ENCODE measurements around the gene HPN. TPM values are rescaled to one million over a fixed set of nuclear protein-coding genes. Genes with fewer than 3 reads are reported as not detected.

Gene HPN
- total RNA-seq, 4 donors from 2014 or later, result 1.3 to 3.5 (median 1.8) TPM; not detected in 1

DNA sequence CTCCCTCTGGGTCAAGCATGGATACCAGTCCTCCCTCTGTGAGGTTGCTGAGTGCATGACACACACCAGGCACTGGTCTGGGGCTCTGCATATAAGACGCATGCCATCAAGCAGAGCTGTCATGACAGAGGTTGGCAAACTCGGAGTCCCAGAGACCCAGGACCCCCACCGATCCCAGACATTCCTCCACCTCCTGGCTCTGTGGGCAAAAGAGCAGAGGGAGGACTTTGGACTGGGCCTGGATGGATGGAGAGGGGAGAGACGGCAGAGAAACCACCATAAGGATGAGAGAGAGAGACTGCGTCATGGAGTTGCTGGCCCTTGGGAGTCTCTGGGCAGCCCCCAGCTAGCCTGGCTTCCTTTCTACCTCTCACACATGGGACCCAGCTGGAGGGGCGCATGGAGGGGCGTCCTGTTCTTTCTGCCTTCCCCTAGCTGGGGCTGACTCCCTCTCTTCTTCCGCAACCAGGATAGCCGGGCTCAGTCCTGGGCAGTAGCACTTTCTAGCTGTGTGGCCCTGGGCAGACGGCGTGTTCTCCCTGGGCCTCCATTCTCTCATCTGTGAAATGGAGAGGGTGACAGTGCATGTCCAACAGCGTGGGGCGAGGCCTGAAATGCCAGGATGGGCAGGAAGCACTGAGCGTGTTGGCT lies 1.6 kb downstream of the HPN start:
- no peak for DNase-seq (ENCODE audit: low spot score in 2 of 2)
- Histone ChIP-seq H3K27ac (peak overlapping the region in 1 of 4 donors; percentile 83), H3K9me3 (no peaks in the 10 kb centered on the region), H3K4me1 (peaks cover 3 to 54% (median 31%) of the 10 kb centered on the region in 4 donors), H3K4me3 (no peak overlapping the region), H3K36me3 (no peaks in the 10 kb centered on the region), H3K27me3 (no peaks in the 10 kb centered on the region)
- 79 to 88% methylated on average over 11 to 14 of the region's 14 CpGs for WGBS, 2 donors
- TF ChIP-seq, protein P1, sequence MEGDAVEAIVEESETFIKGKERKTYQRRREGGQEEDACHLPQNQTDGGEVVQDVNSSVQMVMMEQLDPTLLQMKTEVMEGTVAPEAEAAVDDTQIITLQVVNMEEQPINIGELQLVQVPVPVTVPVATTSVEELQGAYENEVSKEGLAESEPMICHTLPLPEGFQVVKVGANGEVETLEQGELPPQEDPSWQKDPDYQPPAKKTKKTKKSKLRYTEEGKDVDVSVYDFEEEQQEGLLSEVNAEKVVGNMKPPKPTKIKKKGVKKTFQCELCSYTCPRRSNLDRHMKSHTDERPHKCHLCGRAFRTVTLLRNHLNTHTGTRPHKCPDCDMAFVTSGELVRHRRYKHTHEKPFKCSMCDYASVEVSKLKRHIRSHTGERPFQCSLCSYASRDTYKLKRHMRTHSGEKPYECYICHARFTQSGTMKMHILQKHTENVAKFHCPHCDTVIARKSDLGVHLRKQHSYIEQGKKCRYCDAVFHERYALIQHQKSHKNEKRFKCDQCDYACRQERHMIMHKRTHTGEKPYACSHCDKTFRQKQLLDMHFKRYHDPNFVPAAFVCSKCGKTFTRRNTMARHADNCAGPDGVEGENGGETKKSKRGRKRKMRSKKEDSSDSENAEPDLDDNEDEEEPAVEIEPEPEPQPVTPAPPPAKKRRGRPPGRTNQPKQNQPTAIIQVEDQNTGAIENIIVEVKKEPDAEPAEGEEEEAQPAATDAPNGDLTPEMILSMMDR (IDR thresholded peaks at IDR 0.05), result no peak
- TF ChIP-seq POLR2A (IDR thresholded peaks at IDR 0.05) (no peak), EP300 (IDR thresholded peaks at IDR 0.05) (no peak)

DNA sequence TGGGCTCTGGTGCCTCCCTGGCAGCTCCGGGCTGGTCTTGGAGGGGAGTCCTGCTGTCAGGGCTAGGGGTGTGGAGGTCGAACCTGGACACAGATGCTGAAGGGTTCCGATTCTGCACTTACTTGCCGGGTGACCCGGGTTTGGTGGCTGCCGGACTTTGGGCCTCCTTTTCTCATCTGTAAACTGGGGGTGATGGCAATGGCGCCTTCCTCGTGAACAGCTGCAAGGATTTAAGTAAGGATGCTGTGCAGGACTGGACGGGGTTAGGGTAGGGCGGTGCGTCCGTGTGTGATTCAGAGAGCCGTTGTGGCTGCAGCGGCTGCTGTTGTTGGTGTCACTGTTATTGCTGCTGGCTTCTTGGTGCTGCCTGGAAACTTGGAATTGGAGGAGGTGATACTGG lies 2.4 kb downstream of the HPN start:
- no peaks in the 10 kb centered on the region for H3K9me3 ChIP-seq
- no peak for DNase-seq (ENCODE audit: low spot score in 2 of 2)
- no peaks in the 10 kb centered on the region for H3K36me3 ChIP-seq
- H3K27me3 ChIP-seq, result no peaks in the 10 kb centered on the region
- TF ChIP-seq, protein P1 (IDR thresholded peaks at IDR 0.05), result no peak
- TF ChIP-seq EP300 (IDR thresholded peaks at IDR 0.05), result no peak
- TF ChIP-seq POLR2A (IDR thresholded peaks at IDR 0.05), result no peak
- 77 to 78% methylated on average over 14 of the region's 14 CpGs for WGBS, 2 donors
- peaks cover 3 to 51% (median 30%) of the 10 kb centered on the region in 4 donors for H3K4me1 ChIP-seq
- H3K4me3 ChIP-seq, result no peak overlapping the region
- no peak overlapping the region for H3K27ac ChIP-seq

DNA sequence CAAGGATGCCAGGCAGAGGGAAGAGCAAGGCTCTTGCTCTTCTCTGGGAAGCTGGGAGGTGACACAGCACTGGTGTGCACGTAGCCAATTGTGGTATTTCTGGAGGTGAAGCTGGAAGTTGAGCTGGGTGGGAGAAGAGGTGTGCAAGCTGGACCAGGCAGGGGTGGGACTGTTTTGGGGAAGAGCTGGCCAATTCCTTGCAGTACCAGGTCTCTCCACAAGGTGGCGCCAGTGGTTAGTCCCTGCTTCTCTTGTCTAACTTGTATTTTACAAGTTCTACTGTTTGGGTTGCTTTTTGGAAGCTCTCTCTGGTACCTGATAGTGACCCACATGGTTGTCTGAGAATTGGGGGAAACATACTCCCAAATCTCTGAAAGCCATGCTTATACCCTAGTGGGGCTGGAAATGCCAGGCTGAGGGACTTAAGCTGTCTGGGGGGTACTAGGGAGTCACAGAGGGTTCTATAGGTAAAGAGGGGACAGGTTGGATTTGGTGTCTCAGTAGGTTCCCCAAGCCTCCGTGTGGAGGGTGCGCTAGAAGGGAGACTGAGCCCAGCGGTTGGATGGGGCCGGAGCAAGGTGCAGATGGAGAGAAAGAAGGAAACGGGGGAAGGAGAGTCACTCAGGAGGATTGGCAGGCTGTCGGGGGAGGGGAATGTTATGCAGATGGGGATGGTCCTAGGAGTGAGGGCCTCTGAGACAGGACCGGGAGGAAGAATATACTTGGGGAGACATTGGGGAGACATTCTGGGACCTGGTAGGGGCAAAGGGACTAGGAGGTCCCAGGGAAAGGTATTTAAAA lies 3.0 kb downstream of the HPN start:
- WGBS, 2 donors, result 61 to 65% methylated on average over 9 of the region's 9 CpGs
- no peak overlapping the region for H3K27ac ChIP-seq
- TF ChIP-seq, protein P1 (IDR thresholded peaks at IDR 0.05), result peak; percentile 90 to 97 (median 95)
- TF ChIP-seq POLR2A (IDR thresholded peaks at IDR 0.05) (no peak), EP300 (IDR thresholded peaks at IDR 0.05) (peak in 1 of 2 donors; percentile 10)
- DNase-seq (ENCODE audit: low spot score in 2 of 2), result peak; percentile 49 to 78
- no peaks in the 10 kb centered on the region for H3K9me3 ChIP-seq
- H3K4me3 ChIP-seq, result no peak overlapping the region
- no peaks in the 10 kb centered on the region for H3K27me3 ChIP-seq
- H3K36me3 ChIP-seq, result no peaks in the 10 kb centered on the region
- H3K4me1 ChIP-seq, result peaks cover 3 to 46% (median 24%) of the 10 kb centered on the region in 4 donors

DNA sequence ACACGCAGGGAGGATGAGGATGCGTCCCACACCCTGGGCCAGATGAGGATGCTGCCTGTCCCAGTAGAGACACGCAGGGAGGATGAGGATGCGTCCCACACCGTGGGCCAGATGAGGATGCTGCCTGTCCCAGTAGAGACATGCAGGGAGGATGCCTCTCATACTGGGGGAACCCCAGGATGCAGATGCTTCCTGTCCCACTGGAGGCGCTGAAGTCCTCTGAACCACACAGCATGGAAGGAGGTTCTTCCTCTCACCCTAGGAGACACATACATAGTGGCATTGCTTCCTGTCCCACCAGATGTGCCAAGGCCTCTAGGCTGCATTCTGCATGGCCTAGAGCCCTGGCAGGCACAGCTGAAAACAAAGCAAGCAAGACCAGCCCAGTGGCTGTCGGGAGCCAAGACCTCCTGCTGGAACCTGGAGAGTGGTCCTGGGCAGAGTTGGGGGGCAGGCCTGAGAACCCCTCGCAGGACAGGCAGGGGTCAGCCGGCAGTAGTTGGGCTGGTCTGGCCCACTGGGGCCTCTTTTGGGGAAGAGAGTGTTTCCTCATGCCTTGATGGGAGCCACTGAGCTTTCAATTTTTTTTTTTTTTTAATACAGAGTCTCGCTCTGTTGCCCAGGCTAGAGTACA lies 4.3 kb downstream of the HPN start:
- no peak overlapping the region for H3K4me3 ChIP-seq
- TF ChIP-seq, protein P1 (IDR thresholded peaks at IDR 0.05), result peak in 3 of 5 experiments; percentile 12 to 33 (median 22)
- TF ChIP-seq POLR2A (IDR thresholded peaks at IDR 0.05) (no peak), EP300 (IDR thresholded peaks at IDR 0.05) (no peak)
- H3K36me3 ChIP-seq, result no peaks in the 10 kb centered on the region
- 51 to 60% methylated on average over 9 of the region's 10 CpGs for WGBS, 2 donors
- H3K4me1 ChIP-seq, result peaks cover 3 to 33% (median 12%) of the 10 kb centered on the region in 4 donors
- no peaks in the 10 kb centered on the region for H3K27me3 ChIP-seq
- H3K9me3 ChIP-seq, result no peaks in the 10 kb centered on the region
- no peak for DNase-seq (ENCODE audit: low spot score in 2 of 2)
- no peak overlapping the region for H3K27ac ChIP-seq

Data from tibial nerve (tissue), 4 donors.